HepG2 (cell line): ENCODE data around the gene HSDL1. TPM values are rescaled to one million over a fixed set of nuclear protein-coding genes. Genes with fewer than 3 reads are reported as not detected.

Experiments
- ATRX ChIP-seq: sonication (generic); formaldehyde crosslinking; IDR thresholded peaks from 2 replicates; pipeline ENCODE4 v1.4.0; 2020; ENCODE audit warnings: missing genetic modification reagents, borderline replicate concordance
- ESRRA ChIP-seq: sonication (generic); formaldehyde crosslinking; IDR thresholded peaks from 2 replicates; pipeline ENCODE4 v1.5.1; 2020; ENCODE audit warnings: mild to moderate bottlenecking, low read depth, missing genetic modification reagents
- FUBP1 ChIP-seq: sonication (generic); formaldehyde crosslinking; IDR thresholded peaks from 2 replicates; pipeline ENCODE4 v1.5.1; 2020; ENCODE audit warnings: missing genetic modification reagents, mild to moderate bottlenecking, borderline replicate concordance
- JDP2 ChIP-seq: sonication (generic); formaldehyde crosslinking; IDR thresholded peaks from 2 replicates; pipeline ENCODE4 v1.8.1; 2022; ENCODE audit warnings: missing genetic modification reagents, borderline replicate concordance
- KLF16 ChIP-seq, 2 experiments: sonication (generic) in 1 of 2; formaldehyde crosslinking in 1 of 2; IDR thresholded peaks; 2 replicates each; pipeline versions ENCODE4 v1.6.1 to v1.8.0; 2016 to 2023; ENCODE audit warnings: missing genetic modification reagents in 2 of 2, missing compliant biosample characterization in 1 of 2
- POLR2AphosphoS2 ChIP-seq: IDR thresholded peaks from 2 replicates; pipeline ENCODE4 v1.6.1; 2011; ENCODE audit warnings: low read depth, low read length, improper control_type of control experiment
- SOX6 ChIP-seq, 2 experiments: fragments of 450-650 bp in 1 of 2; sonication (generic) in 1 of 2; formaldehyde crosslinking in 1 of 2; IDR thresholded peaks; 2 replicates each; pipeline versions ENCODE4 v1.4.0 to v1.6.1; 2017 to 2020; ENCODE audit warnings: antibody characterized with exemption in 1 of 2, mild to moderate bottlenecking in 1 of 2, missing genetic modification reagents in 1 of 2
- TCF7 ChIP-seq: sonication (generic); IDR thresholded peaks from 2 replicates; pipeline ENCODE4 v1.6.1; 2016; ENCODE audit warnings: antibody characterized with exemption, low read depth
- ZNF552 ChIP-seq: sonication (generic); formaldehyde crosslinking; IDR thresholded peaks from 2 replicates; pipeline ENCODE4 v1.9.0; 2022; ENCODE audit warnings: missing genetic modification reagents, mild to moderate bottlenecking, borderline replicate concordance
- ZNF598 ChIP-seq: sonication (generic); formaldehyde crosslinking; IDR thresholded peaks from 2 replicates; pipeline ENCODE4 v1.5.1; 2020; ENCODE audit warnings: mild to moderate bottlenecking, missing genetic modification reagents, borderline replicate concordance
- polyA plus RNA-seq, 8 experiments: library from polyadenylated mRNA; depleted of rRNA in 3 of 8; stranded (reverse) in 7 of 8; unstranded in 1 of 8; fragments of >200 nt; fragmentation: Illumina TruSeq in 4 of 8; extraction: Trizol in 4 of 8; gene quantifications; 2 replicates each; pipeline versions ENCODE4 v1.2.1 to v1.2.3, GENCODE V29; 2011 to 2016; ENCODE audit warnings: low read depth in 4 of 8, missing spikeins in 1 of 8, mixed read lengths in 1 of 8; ENCODE audit not compliant: insufficient read depth in 1 of 8
- total RNA-seq, 5 experiments: library from RNA; depleted of rRNA; stranded (reverse); fragments of >200 nt; fragmentation: Illumina TruSeq; extraction: Trizol; gene quantifications; 2 replicates each; pipeline ENCODE4 v1.2.3, GENCODE V29; 2016; ENCODE audit warnings: low read depth in 1 of 5
- TF ChIP-seq, protein P1 (sequence below): sonication (generic); formaldehyde crosslinking; IDR thresholded peaks from 2 replicates; pipeline ENCODE4 v1.5.0; 2020; ENCODE audit warnings: mild to moderate bottlenecking, missing genetic modification reagents
- TF ChIP-seq, protein P2 (sequence below): sonication (generic); formaldehyde crosslinking; IDR thresholded peaks from 2 replicates; pipeline ENCODE4 v1.4.0; 2020; ENCODE audit warnings: missing genetic modification reagents
- TF ChIP-seq, protein P3 (sequence below): fragments of 450-650 bp; IDR thresholded peaks from 2 replicates; pipeline ENCODE4 v1.6.1; 2017; ENCODE audit warnings: mild to moderate bottlenecking
- TF ChIP-seq, protein P4 (sequence below): sonication (generic); formaldehyde crosslinking; IDR thresholded peaks from 2 replicates; pipeline ENCODE4 v1.5.1; 2020; ENCODE audit warnings: missing genetic modification reagents, mild to moderate bottlenecking, borderline replicate concordance

Gene HSDL1
- total and polyA plus RNA-seq, 2 of the 13 experiments (the other 11 are each of a cell fraction or from before 2014, with no cell fraction given) = 49.2 to 49.7 TPM

DNA sequence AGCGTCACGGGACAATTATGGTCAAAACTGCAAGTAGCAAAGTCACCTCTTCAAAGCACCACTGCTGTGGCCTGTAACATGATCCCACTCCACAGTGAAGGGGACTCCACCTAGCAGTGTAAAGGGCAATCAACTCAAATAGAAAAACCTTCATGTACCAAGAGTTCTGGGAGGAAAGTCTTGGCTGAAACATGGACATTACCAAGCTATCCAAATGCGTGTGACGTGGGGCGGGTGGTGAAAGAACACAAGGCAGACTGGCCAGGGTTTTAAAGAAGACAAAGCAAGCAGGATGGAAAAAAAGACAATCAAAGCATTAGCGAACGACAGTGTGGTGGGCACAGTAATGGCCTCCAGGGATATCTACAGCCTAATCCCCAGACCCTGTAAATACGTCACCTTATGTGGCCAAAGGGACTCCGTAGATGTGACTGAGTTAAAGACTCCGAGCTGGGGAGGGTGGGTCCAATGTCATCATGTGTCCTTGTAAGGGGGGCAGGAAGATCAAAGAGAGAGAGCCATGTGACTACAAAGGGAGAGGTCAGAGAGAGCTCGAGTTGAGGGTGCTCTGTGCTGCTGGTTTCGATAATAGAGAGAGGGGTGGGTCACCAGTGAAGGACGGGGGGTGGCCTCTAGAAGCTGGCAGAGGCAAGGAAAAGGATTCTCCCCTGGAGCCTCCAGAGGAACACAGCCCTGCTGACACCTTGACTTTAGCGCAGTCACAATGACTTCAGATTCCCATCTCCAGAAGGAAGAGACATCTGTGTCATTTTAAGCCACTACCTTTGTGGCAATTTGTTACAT lies 6.0 kb downstream of the HSDL1 start (continued):
- TF ChIP-seq, protein P1, sequence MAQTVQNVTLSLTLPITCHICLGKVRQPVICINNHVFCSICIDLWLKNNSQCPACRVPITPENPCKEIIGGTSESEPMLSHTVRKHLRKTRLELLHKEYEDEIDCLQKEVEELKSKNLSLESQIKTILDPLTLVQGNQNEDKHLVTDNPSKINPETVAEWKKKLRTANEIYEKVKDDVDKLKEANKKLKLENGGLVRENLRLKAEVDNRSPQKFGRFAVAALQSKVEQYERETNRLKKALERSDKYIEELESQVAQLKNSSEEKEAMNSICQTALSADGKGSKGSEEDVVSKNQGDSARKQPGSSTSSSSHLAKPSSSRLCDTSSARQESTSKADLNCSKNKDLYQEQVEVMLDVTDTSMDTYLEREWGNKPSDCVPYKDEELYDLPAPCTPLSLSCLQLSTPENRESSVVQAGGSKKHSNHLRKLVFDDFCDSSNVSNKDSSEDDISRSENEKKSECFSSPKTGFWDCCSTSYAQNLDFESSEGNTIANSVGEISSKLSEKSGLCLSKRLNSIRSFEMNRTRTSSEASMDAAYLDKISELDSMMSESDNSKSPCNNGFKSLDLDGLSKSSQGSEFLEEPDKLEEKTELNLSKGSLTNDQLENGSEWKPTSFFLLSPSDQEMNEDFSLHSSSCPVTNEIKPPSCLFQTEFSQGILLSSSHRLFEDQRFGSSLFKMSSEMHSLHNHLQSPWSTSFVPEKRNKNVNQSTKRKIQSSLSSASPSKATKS (CRISPR knock-in tag) = no peak
- TF ChIP-seq KLF16 (CRISPR knock-in tag; IDR thresholded peaks at IDR 0.05) = peak in 1 of 2 experiments; percentile 75; a peak in 2 of 4 replicates
- TF ChIP-seq ZNF598 (CRISPR knock-in tag) = 0 out of 2 replicates have a peak, but pooled peaks have one; percentile 38
- TF ChIP-seq JDP2 (CRISPR knock-in tag) = no peak
- no peak for TF ChIP-seq POLR2AphosphoS2
- TF ChIP-seq, protein P2, sequence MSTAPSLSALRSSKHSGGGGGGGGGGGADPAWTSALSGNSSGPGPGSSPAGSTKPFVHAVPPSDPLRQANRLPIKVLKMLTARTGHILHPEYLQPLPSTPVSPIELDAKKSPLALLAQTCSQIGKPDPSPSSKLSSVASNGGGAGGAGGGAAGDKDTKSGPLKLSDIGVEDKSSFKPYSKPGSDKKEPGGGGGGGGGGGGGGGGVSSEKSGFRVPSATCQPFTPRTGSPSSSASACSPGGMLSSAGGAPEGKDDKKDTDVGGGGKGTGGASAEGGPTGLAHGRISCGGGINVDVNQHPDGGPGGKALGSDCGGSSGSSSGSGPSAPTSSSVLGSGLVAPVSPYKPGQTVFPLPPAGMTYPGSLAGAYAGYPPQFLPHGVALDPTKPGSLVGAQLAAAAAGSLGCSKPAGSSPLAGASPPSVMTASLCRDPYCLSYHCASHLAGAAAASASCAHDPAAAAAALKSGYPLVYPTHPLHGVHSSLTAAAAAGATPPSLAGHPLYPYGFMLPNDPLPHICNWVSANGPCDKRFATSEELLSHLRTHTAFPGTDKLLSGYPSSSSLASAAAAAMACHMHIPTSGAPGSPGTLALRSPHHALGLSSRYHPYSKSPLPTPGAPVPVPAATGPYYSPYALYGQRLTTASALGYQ = no peak
- TF ChIP-seq TCF7 = peak; percentile 96
- TF ChIP-seq, protein P3, sequence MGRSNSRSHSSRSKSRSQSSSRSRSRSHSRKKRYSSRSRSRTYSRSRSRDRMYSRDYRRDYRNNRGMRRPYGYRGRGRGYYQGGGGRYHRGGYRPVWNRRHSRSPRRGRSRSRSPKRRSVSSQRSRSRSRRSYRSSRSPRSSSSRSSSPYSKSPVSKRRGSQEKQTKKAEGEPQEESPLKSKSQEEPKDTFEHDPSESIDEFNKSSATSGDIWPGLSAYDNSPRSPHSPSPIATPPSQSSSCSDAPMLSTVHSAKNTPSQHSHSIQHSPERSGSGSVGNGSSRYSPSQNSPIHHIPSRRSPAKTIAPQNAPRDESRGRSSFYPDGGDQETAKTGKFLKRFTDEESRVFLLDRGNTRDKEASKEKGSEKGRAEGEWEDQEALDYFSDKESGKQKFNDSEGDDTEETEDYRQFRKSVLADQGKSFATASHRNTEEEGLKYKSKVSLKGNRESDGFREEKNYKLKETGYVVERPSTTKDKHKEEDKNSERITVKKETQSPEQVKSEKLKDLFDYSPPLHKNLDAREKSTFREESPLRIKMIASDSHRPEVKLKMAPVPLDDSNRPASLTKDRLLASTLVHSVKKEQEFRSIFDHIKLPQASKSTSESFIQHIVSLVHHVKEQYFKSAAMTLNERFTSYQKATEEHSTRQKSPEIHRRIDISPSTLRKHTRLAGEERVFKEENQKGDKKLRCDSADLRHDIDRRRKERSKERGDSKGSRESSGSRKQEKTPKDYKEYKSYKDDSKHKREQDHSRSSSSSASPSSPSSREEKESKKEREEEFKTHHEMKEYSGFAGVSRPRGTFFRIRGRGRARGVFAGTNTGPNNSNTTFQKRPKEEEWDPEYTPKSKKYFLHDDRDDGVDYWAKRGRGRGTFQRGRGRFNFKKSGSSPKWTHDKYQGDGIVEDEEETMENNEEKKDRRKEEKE = no peak
- TF ChIP-seq, protein P4, sequence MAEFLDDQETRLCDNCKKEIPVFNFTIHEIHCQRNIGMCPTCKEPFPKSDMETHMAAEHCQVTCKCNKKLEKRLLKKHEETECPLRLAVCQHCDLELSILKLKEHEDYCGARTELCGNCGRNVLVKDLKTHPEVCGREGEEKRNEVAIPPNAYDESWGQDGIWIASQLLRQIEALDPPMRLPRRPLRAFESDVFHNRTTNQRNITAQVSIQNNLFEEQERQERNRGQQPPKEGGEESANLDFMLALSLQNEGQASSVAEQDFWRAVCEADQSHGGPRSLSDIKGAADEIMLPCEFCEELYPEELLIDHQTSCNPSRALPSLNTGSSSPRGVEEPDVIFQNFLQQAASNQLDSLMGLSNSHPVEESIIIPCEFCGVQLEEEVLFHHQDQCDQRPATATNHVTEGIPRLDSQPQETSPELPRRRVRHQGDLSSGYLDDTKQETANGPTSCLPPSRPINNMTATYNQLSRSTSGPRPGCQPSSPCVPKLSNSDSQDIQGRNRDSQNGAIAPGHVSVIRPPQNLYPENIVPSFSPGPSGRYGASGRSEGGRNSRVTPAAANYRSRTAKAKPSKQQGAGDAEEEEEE = no peak
- TF ChIP-seq ATRX (CRISPR knock-in tag) = no peak
- no peak for TF ChIP-seq SOX6 (IDR thresholded peaks at IDR 0.05)
- TF ChIP-seq SOX6 (CRISPR knock-in tag; IDR thresholded peaks at IDR 0.05) = peak; percentile 95
- TF ChIP-seq ZNF552 = no peak
- peak; percentile 65; the same call in 1 of the 2 replicates for TF ChIP-seq ESRRA (CRISPR knock-in tag)
- TF ChIP-seq FUBP1 (CRISPR knock-in tag) = no peak
